OCI-LY3 (cell line): ENCODE data around the gene MRPL52.

Experiments used
- EZH2phosphoT487 ChIP-seq: fragments of 200-600 bp; shearing (Covaris generic); IDR thresholded peaks from 2 replicates; pipeline ENCODE4 v1.6.1; 2018; ENCODE audit warnings: antibody characterized with exemption, mixed run types, low read depth
- TF ChIP-seq, protein P1 (sequence below): fragments of 200-600, 300-600 bp; sonication (generic); IDR thresholded peaks from 2 replicates; pipeline ENCODE4 v1.5.1; 2014; ENCODE audit warnings: antibody characterized with exemption, low read length, low read depth

GRCh38 chr14:22780941-22781300 lies 48.8 kb upstream of the MRPL52 start:
- TF ChIP-seq, protein P1, sequence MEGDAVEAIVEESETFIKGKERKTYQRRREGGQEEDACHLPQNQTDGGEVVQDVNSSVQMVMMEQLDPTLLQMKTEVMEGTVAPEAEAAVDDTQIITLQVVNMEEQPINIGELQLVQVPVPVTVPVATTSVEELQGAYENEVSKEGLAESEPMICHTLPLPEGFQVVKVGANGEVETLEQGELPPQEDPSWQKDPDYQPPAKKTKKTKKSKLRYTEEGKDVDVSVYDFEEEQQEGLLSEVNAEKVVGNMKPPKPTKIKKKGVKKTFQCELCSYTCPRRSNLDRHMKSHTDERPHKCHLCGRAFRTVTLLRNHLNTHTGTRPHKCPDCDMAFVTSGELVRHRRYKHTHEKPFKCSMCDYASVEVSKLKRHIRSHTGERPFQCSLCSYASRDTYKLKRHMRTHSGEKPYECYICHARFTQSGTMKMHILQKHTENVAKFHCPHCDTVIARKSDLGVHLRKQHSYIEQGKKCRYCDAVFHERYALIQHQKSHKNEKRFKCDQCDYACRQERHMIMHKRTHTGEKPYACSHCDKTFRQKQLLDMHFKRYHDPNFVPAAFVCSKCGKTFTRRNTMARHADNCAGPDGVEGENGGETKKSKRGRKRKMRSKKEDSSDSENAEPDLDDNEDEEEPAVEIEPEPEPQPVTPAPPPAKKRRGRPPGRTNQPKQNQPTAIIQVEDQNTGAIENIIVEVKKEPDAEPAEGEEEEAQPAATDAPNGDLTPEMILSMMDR: no peak
- no peak for TF ChIP-seq EZH2phosphoT487
